Measurements from ENCODE around the gene SEPTIN2. TPM values are rescaled to one million over a fixed set of nuclear protein-coding genes. Genes with fewer than 3 reads are reported as not detected.

The SEPTIN2 gene
- total and polyA plus RNA-seq, 10 of the 15 experiments (the other 5 are each of a cell fraction or from before 2014, with no cell fraction given) = 169 to 474 (median 269) TPM

DNA sequence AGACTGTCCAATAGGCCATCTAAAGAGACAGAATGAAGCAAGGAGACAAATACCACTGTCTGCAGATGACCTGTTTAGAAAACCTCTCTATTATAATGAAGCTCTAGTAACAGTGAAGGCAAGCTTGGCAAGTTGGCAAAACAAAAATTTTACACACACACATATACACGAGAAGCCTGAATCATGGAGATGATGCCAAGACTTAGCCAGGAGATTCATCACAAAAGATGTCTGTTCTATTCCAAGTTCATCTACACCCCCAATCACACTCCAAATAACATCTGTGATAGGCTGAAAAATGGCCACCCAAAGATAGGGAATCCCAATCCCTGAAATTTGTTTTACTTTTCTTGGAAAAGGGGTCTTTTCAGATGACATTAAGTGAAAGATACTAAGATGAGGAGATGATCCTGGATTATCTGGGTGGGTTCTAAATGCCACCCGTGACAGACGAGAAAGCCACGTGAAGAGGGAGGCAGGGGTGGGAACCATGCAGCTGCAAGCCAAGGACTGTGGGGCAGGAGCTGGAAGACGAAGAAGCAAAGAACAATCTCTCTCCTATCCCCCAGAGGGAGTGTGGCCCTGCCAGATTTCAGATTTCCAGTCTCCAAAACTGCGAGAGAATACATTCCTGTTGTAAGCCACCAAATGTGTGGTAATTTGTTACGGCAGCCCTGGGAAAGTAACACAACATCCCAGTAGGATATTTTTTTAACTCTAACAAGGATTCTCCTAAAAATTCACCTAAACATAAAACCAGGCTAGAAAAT is 20.2 kb upstream of the SEPTIN2 start:
- intact Hi-C loops (cut with micrococcal nuclease; ENCODE audit: unreplicated experiment) (no loop called here), in situ Hi-C loops (cut with MboI) (no loop called here)
- Histone ChIP-seq H3K27ac (ENCODE audit: control insufficient read depth, insufficient read depth) (no peak overlapping the region), H3K9ac (ENCODE audit: control insufficient read depth, insufficient read depth, low read length) (no peak overlapping the region), H3K27me3 (replicated peaks in 1 of 2; ENCODE audit: control insufficient read depth in 2 of 2, insufficient read depth in 2 of 2, low read length in 1 of 2) (no peaks in the 10 kb centered on the region), H3K4me3 (no peak overlapping the region), H3K36me3 (ENCODE audit: control insufficient read depth in 2 of 2, insufficient read depth in 2 of 2, low read length in 1 of 2) (0 out of 4 replicates have a peak, but pooled peaks cover 0 to 2% of the 10 kb centered on the region in 2 experiments), H3K79me2 (ENCODE audit: control insufficient read depth, insufficient read depth, low read length) (peaks cover 87% of the 10 kb centered on the region), H3K9me3 (replicated peaks; ENCODE audit: control insufficient read depth, insufficient read depth, low read length) (no peaks in the 10 kb centered on the region), H3K4me2 (ENCODE audit: control insufficient read depth, insufficient read depth) (no peak overlapping the region), H3K4me1 (ENCODE audit: control insufficient read depth, insufficient read depth, low read length) (peaks cover 3% of the 10 kb centered on the region), H2AFZ (ENCODE audit: control insufficient read depth, low read depth, low read length) (no peak overlapping the region), H4K20me1 (ENCODE audit: control insufficient read depth, insufficient read depth) (no peaks in the 10 kb centered on the region)
- ChIA-PET POLR2A (interaction anchor here (0.6 kb wide), 1 partner anchor 411 kb away, joined by 7 read pairs; no protein-coding TSS in a partner anchor), RAD21 (ENCODE audit: unreplicated experiment) (no interaction called here), CTCF (interaction anchor here (1.2 to 1.3 kb wide), 2 partner anchors 12 to 19 kb away, joined by 3 read pairs; no protein-coding TSS in a partner anchor), SMC1A (ENCODE audit: uncharacterized antibody, unreplicated experiment) (interaction anchor here (4.5 kb wide), 1 partner anchor 8 kb away, joined by 33 read pairs; no protein-coding TSS in a partner anchor)
- BruUV-seq (replicated peaks) = no TSS peak
- TF ChIP-seq E4F1 (IDR thresholded peaks at IDR 0.05; ENCODE audit: borderline replicate concordance, partially characterized antibody) (no peak), ATF3 (IDR thresholded peaks at IDR 0.05; ENCODE audit: borderline replicate concordance, extremely low read depth, low read depth, low read length) (no peak)
- TF ChIP-seq, protein P1, sequence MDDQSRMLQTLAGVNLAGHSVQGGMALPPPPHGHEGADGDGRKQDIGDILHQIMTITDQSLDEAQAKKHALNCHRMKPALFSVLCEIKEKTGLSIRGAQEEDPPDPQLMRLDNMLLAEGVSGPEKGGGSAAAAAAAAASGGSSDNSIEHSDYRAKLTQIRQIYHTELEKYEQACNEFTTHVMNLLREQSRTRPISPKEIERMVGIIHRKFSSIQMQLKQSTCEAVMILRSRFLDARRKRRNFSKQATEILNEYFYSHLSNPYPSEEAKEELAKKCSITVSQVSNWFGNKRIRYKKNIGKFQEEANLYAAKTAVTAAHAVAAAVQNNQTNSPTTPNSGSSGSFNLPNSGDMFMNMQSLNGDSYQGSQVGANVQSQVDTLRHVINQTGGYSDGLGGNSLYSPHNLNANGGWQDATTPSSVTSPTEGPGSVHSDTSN (IDR thresholded peaks at IDR 0.05; ENCODE audit: insufficient replicate concordance, low read depth, low read length) = no peak
- DNase-seq (ENCODE audit: low read depth, low spot score) (no peak), ATAC-seq (no peak), FAIRE-seq (no peak)
- WGBS (ENCODE audit: insufficient coverage, insufficient replicate concordance, low lambda C conversion rate, missing lambda C conversion rate) = 91% methylated on average over 7 of the region's 7 CpGs

Measured in GM12878 (cell line).